PC-3 (cell line): Measurements from ENCODE around the gene EXOC7. TPM values are rescaled to one million over a fixed set of nuclear protein-coding genes. Genes with fewer than 3 reads are reported as not detected.

Source experiments
- ATAC-seq: fragments of 200-7000 bp; cut with Tn5 transposase; 2 replicates; pipeline ENCODE4 v1.9.1; 2020; ENCODE audit warnings: mild to moderate bottlenecking, moderate library complexity
- BruUV-seq: library from RNA; stranded (reverse); fragments of 400-500 nt; replicated peaks from 2 replicates; lab custom pipeline; 2021; lab: Mats Ljungman, UMichigan
- CTCF ChIA-PET: fragments of 300-600 bp; sonication (Branson Sonifier 250); formaldehyde crosslinking; loops from one replicate; lab custom pipeline; 2022; ENCODE audit warnings: antibody characterized with exemption; lab: Charles Lee
- POLR2A ChIA-PET: fragments of 300-600 bp; sonication (Branson Sonifier 250); formaldehyde crosslinking; loops from one replicate; lab custom pipeline; 2022; ENCODE audit warnings: antibody characterized with exemption; ENCODE audit not compliant: unreplicated experiment; lab: Charles Lee
- DNase-seq: peaks from one replicate; pipeline ENCODE4 v3.0.0-alpha.2; 2015
- H2AFZ ChIP-seq: fragments of 300-600 bp; sonication (generic); 2 replicates; pipeline ENCODE4 v1.6.0; 2016; ENCODE audit warnings: antibody characterized with exemption, low read length
- H3F3A ChIP-seq: fragments of 300-600 bp; sonication (generic); one replicate; pipeline ENCODE4 v1.6.0; 2017; ENCODE audit warnings: antibody characterized with exemption, low read length, control low read depth, mild to moderate bottlenecking; ENCODE audit not compliant: unreplicated experiment
- H3K27ac ChIP-seq: fragments of 300-600 bp; sonication (generic); 2 replicates; pipeline ENCODE4 v1.5.1; 2016; ENCODE audit warnings: mild to moderate bottlenecking, low read length
- H3K27me3 ChIP-seq: fragments of 300-600 bp; sonication (generic); 2 replicates; pipeline ENCODE4 v1.6.1; 2016; ENCODE audit warnings: low read length, mixed read lengths
- H3K36me3 ChIP-seq: fragments of 300-600 bp; sonication (generic); 2 replicates; pipeline ENCODE4 v1.6.1; 2016; ENCODE audit warnings: low read depth, mixed run types, low read length, mixed read lengths
- H3K4me1 ChIP-seq: fragments of 300-600 bp; sonication (generic); 2 replicates; pipeline ENCODE4 v1.5.1; 2016; ENCODE audit warnings: low read length; ENCODE audit not compliant: insufficient read depth
- H3K4me2 ChIP-seq: fragments of 300-600 bp; sonication (generic); 2 replicates; pipeline ENCODE4 v1.6.0; 2016; ENCODE audit warnings: low read length
- H3K4me3 ChIP-seq: fragments of 300-600 bp; sonication (generic); 2 replicates; pipeline ENCODE4 v1.5.1; 2016; ENCODE audit warnings: mild to moderate bottlenecking, low read length, mixed read lengths
- H3K79me2 ChIP-seq: fragments of 300-600 bp; sonication (generic); 2 replicates; pipeline ENCODE4 v1.6.1; 2017; ENCODE audit warnings: low read length, mixed read lengths
- H3K9ac ChIP-seq: fragments of 300-600 bp; sonication (generic); 2 replicates; pipeline ENCODE4 v1.6.0; 2016; ENCODE audit warnings: mild to moderate bottlenecking, low read length
- H3K9me2 ChIP-seq: fragments of 300-600 bp; sonication (generic); replicated peaks from 2 replicates; pipeline ENCODE4 v1.6.1; 2016; ENCODE audit warnings: mixed run types, low read length, mixed read lengths
- H3K9me3 ChIP-seq: fragments of 300-600 bp; sonication (generic); 2 replicates; pipeline ENCODE4 v1.6.1; 2016; ENCODE audit warnings: low read length, mixed read lengths
- H4K20me1 ChIP-seq: fragments of 300-600 bp; sonication (generic); 2 replicates; pipeline ENCODE4 v1.6.1; 2016; ENCODE audit warnings: low read length, mixed read lengths
- EZH2 ChIP-seq: fragments of 300-600 bp; sonication (generic); IDR thresholded peaks from one replicate; pipeline ENCODE4 v1.6.1; 2017; ENCODE audit warnings: antibody characterized with exemption, mild to moderate bottlenecking, low read length; ENCODE audit not compliant: unreplicated experiment
- EZH2phosphoT487 ChIP-seq: fragments of 300-600 bp; sonication (generic); IDR thresholded peaks from 2 replicates; pipeline ENCODE4 v1.6.1; 2018; ENCODE audit warnings: mild to moderate bottlenecking, antibody characterized with exemption, low read length, borderline replicate concordance
- intact Hi-C: fragments of 100-400 bp; cut with micrococcal nuclease; formaldehyde crosslinking; loops from 2 replicates; pipeline ENCODE4 v1.9.0; 2023
- total RNA-seq: library from RNA; depleted of rRNA; stranded (reverse); fragments of >200 nt; gene quantifications from 2 replicates; pipeline ENCODE4 v1.2.3, GENCODE V29; 2014
- TF ChIP-seq, protein P1 (sequence below): fragments of 300-600 bp; sonication (generic); conservative IDR thresholded peaks from 2 replicates; pipeline ENCODE4 v1.5.1; 2017; ENCODE audit warnings: antibody characterized with exemption, low read depth, mild to moderate bottlenecking, low read length

EXOC7 gene
- total RNA-seq, 1 experiment from 2014 or later, result 153 TPM

DNA sequence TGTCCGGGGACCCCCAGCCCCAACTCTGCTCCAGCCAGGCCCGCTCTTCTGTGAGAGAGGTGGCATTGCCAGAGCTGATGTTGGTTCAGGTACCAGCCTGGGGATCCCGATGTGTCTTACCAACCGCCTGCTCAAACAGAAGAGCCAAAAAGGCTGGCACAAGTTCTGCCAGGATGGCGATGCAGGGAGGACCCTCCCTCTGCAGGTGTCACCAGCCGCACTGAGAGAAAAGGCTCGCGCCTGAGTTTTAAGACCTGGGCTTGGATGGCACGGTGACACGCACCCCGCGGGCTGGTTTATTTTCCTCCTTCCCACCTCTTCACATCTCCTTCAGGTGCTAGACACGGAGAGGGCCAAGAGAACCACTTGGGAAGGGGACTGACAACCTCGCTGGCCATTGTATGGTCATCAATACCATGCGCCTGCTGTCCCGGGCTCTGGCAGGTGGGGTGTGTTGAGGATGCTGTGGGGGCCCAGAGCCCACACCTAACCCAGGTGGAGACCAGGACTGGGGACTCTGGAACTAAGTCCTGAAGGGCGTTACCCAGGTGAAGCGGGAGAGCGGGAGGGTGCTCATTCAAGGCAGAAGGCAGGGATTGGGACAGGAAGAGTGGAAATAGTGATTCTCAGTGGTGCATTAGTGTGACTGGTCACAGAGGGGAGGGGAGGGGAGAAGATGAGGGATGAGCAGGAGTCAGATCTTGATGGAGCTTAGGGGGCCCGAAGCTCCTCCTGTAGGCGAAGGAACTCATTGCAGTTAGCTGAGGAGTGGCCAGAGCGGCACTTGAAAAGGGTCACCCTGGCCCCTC, 21.2 kb upstream of the EXOC7 start:
- no peak overlapping the region for H2AFZ ChIP-seq
- ATAC-seq (no peak), DNase-seq (peak; percentile 33)
- peaks cover 4% of the 10 kb centered on the region; the same call in 1 of the 2 replicates for H3K4me1 ChIP-seq
- no peak overlapping the region for H3K9ac ChIP-seq
- H4K20me1 ChIP-seq, result no peaks in the 10 kb centered on the region
- intact Hi-C loops, result no loop called here
- no peaks in the 10 kb centered on the region for H3F3A ChIP-seq
- no TSS peak for BruUV-seq
- ChIA-PET POLR2A (interaction anchor here (0.6 kb wide), 1 partner anchor 95 kb away, joined by 3 read pairs; no protein-coding TSS in a partner anchor), CTCF (interaction anchor here (0.8 to 1.5 kb wide), 2 partner anchors 155 kb away, joined by 3 to 5 read pairs; no protein-coding TSS in a partner anchor)
- H3K27me3 ChIP-seq, result no peaks in the 10 kb centered on the region
- no peak for TF ChIP-seq EZH2
- TF ChIP-seq EZH2phosphoT487, result no peak
- TF ChIP-seq, protein P1, sequence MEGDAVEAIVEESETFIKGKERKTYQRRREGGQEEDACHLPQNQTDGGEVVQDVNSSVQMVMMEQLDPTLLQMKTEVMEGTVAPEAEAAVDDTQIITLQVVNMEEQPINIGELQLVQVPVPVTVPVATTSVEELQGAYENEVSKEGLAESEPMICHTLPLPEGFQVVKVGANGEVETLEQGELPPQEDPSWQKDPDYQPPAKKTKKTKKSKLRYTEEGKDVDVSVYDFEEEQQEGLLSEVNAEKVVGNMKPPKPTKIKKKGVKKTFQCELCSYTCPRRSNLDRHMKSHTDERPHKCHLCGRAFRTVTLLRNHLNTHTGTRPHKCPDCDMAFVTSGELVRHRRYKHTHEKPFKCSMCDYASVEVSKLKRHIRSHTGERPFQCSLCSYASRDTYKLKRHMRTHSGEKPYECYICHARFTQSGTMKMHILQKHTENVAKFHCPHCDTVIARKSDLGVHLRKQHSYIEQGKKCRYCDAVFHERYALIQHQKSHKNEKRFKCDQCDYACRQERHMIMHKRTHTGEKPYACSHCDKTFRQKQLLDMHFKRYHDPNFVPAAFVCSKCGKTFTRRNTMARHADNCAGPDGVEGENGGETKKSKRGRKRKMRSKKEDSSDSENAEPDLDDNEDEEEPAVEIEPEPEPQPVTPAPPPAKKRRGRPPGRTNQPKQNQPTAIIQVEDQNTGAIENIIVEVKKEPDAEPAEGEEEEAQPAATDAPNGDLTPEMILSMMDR, result peak; percentile 50
- H3K4me2 ChIP-seq, result no peak overlapping the region
- no peaks in the 10 kb centered on the region for H3K36me3 ChIP-seq
- no peak overlapping the region for H3K4me3 ChIP-seq
- H3K9me3 ChIP-seq, result no peaks in the 10 kb centered on the region
- no peak overlapping the region for H3K27ac ChIP-seq
- H3K79me2 ChIP-seq, result no peaks in the 10 kb centered on the region
- no peaks in the 10 kb centered on the region for H3K9me2 ChIP-seq

DNA sequence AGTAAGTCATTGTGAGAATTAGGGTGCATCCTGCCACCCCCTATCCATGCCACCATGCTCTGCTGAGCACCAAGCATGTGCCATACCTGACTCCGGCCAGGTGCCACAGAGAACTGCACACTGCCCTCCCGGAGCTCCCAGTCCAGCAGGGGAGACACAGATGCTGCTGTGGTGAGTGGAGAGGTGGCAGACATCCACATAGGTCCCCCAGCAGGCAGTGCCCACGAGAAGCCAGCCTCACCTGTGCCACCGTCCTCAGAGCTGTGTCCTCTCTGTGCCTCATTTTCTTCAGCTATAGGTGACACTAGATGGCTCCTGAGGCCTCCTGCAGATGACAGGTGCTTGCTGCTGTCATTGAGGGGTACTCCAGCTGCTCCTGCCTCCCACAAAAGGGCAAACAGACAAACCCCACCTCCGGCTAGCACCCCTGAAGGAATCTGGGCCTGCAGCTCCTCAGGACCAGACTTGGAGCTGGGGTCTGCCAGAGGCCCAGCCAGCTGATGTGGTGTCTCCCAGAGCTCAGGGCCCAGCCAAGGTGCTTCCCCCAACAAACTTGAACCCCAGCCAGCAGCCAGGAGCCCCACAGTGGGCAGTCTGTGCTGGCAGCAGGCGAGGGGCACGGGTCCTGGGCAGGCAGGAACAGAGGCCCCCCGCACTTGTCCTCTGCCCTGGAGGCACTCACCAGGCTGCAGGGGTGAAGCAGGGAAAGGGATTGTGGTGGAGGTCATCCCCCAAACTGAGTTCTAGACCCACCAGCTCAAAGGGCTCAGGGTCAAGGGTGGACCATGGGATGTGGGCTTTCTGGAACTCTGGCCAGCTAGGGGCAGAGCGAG, 20.4 kb upstream of the EXOC7 start:
- H2AFZ ChIP-seq, result no peak overlapping the region
- H3K9ac ChIP-seq, result no peak overlapping the region
- H3K9me2 ChIP-seq, result no peaks in the 10 kb centered on the region
- CTCF ChIA-PET, result interaction anchor here (0.7 to 1.5 kb wide), 3 partner anchors 58 to 228 kb away, joined by 3 to 5 read pairs (median 5); no protein-coding TSS in a partner anchor
- H3K4me3 ChIP-seq, result no peak overlapping the region
- no peak for ATAC-seq
- intact Hi-C loops, result no loop called here
- no peaks in the 10 kb centered on the region for H3F3A ChIP-seq
- no peaks in the 10 kb centered on the region for H4K20me1 ChIP-seq
- H3K36me3 ChIP-seq, result no peaks in the 10 kb centered on the region
- no TSS peak for BruUV-seq
- no peaks in the 10 kb centered on the region for H3K9me3 ChIP-seq
- POLR2A ChIA-PET, result no interaction called here
- H3K79me2 ChIP-seq, result no peaks in the 10 kb centered on the region
- no peak for DNase-seq
- H3K27me3 ChIP-seq, result no peaks in the 10 kb centered on the region
- TF ChIP-seq, protein P1, result 0 out of 2 replicates have a peak, but pooled peaks have one; percentile 14
- no peak for TF ChIP-seq EZH2
- no peak overlapping the region for H3K27ac ChIP-seq
- H3K4me2 ChIP-seq, result no peak overlapping the region
- peaks cover 4% of the 10 kb centered on the region; the same call in 1 of the 2 replicates for H3K4me1 ChIP-seq
